GM20000 (cell line): ENCODE measurements around the gene TMEM45A.

ENCODE experiments used
- DNase-seq: peaks from one replicate; pipeline ENCODE4 v3.0.0; 2012; ENCODE audit warnings: low spot score
- TF ChIP-seq, protein P1 (sequence below): IDR thresholded peaks from 2 replicates; pipeline ENCODE4 v1.5.1; 2012; ENCODE audit warnings: mild to moderate bottlenecking, control low read depth; ENCODE audit errors: extremely low read depth, missing control alignments

TMEM45A gene

DNA sequence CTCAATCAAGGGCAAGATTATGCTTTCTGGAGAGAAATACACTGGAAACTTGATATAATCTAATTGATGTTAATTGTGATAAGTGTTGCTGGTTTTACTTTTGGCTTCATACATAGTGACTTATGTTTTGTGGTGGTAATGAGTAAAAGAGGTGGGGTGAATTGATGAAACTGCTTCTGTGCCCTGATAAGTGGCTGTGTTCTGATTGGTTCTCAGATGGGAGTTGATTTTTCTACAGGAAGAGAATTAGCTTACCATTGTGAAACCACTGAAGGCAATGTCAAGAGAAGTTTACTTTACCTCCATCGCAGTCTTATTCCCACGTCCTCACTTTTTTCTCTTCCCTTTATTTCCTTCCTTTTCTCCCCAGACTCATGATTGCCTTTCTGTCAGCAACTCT lies 23.8 kb downstream of the TMEM45A start:
- TF ChIP-seq, protein P1, sequence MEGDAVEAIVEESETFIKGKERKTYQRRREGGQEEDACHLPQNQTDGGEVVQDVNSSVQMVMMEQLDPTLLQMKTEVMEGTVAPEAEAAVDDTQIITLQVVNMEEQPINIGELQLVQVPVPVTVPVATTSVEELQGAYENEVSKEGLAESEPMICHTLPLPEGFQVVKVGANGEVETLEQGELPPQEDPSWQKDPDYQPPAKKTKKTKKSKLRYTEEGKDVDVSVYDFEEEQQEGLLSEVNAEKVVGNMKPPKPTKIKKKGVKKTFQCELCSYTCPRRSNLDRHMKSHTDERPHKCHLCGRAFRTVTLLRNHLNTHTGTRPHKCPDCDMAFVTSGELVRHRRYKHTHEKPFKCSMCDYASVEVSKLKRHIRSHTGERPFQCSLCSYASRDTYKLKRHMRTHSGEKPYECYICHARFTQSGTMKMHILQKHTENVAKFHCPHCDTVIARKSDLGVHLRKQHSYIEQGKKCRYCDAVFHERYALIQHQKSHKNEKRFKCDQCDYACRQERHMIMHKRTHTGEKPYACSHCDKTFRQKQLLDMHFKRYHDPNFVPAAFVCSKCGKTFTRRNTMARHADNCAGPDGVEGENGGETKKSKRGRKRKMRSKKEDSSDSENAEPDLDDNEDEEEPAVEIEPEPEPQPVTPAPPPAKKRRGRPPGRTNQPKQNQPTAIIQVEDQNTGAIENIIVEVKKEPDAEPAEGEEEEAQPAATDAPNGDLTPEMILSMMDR, result no peak
- DNase-seq, result no peak

DNA sequence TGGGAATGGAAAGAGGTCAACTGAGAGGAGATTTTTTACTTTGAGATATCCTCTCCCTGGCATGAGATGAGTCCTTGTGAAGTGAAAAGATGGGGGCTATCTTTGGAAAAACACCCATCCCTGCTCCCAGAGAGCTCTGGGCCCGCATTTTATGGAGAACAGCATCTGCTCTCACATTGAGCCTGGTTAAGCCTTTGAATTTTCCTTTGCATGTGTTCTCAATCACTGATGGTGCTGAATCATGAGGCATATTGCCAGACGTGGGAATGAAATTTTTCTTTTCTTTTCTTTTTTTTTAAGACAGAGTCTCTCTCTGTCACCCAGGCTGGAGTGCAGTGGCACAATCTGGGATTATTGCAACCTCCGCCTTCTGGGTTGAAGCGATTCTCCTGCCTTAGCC lies 24.4 kb downstream of the TMEM45A start:
- no peak for DNase-seq
- TF ChIP-seq, protein P1, result no peak

DNA sequence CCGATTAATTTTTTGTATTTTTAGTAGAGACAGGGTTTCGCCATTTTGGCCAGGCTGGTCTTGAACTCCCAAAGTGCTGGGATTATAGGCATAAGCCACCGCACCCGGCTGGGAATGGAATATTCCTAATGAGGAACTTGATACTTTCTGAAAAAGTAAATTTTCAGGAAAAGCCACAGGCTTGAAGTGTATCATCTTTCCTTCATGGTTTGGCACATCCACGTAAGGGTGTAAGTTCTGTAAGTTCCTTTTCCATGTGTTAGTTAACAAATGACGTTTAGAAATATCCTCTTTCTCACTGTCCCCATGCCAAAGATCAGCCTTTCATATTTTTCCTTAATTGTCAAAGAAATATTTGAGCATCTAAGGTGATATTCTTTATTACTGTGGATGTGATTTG lies 24.9 kb downstream of the TMEM45A start:
- TF ChIP-seq, protein P1, result no peak
- DNase-seq, result no peak

DNA sequence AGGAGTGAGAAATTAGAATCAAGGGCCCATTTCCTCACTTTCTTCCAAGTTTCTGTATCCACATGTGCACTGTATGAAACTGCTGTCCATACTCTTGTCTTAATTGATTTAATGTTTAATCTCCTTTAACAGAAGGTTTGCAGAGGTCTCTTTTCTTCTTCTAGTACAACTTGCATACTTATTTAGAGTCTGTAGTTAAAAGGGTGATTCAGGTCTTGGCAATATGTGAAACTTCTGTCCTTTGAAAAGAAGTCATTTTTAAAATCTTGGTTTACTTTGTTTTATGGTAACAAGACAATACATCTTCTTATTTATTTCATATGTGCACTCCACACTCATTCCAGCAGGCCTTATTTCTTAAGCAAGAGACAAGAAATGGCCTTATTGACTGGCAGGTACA lies 25.8 kb downstream of the TMEM45A start:
- no peak for DNase-seq
- TF ChIP-seq, protein P1, result no peak

DNA sequence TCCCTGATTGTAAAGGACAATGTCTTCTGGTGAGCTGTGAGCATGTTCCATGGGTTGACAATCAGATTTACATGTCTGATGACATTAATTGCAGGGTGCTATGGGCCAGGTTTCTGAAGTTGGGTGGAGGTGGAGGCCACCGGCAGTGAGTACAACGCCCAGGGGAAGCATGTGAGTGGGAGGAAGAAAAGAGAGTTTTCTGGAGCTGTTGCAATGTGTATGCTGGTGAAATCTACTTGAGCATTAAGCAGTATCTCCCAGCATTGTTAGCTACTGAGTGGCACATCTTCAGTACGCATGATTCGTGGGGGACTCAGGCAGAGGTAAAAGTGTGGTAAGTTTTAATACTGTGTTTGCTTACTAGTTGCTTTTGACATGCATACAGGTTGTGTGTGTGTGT lies 26.6 kb downstream of the TMEM45A start:
- no peak for DNase-seq
- TF ChIP-seq, protein P1, result no peak

DNA sequence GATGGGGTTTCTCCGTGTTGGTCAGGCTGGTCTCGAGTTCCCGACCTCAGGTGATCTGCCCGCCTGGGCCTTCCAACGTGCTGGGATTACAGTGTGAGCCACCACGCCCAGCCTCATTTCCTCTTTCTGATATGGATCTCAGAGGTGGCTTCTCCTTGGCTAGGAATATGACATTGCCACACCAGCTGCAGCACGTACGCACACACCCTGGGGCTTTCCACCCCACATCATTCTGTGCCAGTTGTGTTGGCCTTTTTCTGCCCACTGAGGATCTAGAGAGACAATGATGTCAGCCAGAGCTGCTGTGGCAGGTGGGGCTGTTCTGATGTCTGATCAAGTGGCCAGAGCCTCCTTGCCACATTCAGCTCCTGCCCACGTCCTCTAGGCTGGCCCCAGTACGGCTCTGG lies 29.0 kb downstream of the TMEM45A start:
- no peak for DNase-seq

DNA sequence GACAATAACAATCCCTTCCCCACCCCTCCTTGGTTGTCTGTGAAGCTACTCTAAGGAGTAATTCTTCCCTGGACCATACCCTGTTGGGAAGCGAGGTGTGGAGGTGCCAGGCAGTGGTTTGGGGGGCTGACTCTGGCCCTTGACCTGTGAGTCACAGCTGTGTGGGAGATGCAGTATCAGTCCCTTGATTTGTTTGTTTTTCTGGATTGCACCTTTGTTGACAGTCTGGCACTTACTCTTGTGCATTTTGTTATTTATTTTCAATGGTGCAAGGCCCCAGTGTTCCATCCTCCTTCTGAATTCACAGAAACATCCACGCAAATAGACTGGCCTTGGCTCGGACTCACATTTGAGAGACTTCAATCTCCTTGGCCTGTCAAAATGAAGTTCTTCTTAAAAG lies 29.7 kb downstream of the TMEM45A start:
- TF ChIP-seq, protein P1, result no peak
- DNase-seq, result no peak

More for the DNA sequence above, 29.0 kb downstream of the TMEM45A start:
- TF ChIP-seq, protein P1, result no peak
